Activated CD8-positive, alpha-beta memory T cell treated with anti-CD3 and anti-CD28 coated beads, Interleukin-2, amount 10 ng/mL, durations not matched to agents 7 days and 5 days (primary cell): ENCODE data around the gene GLYATL1. TPM values are rescaled to one million over a fixed set of nuclear protein-coding genes. Genes with fewer than 3 reads are reported as not detected.

Experiments used
- ATAC-seq: fragments of 150-1000 bp; cut with Tn5 transposase; one replicate; pipeline ENCODE4 v1.10.0; 2021; ENCODE audit warnings: moderate library complexity
- CTCF ChIA-PET: fragments of 350-600 bp; sonication (Branson Sonifier 250); formaldehyde crosslinking; loops from one replicate; lab custom pipeline; 2021; ENCODE audit warnings: antibody characterized with exemption; lab: Charles Lee
- DNase-seq: peaks from one replicate; pipeline ENCODE4 v3.0.0-alpha.2; 2020
- H3K27ac Mint-ChIP-seq: one replicate; pipeline ENCODE4 v1.8.0; 2021; ENCODE audit warnings: mild to moderate bottlenecking, mixed read lengths
- H3K27me3 Mint-ChIP-seq: one replicate; pipeline ENCODE4 v1.8.0; 2021; ENCODE audit warnings: mixed read lengths
- H3K36me3 Mint-ChIP-seq: one replicate; pipeline ENCODE4 v1.8.0; 2021; ENCODE audit warnings: mild to moderate bottlenecking, mixed read lengths
- H3K4me1 Mint-ChIP-seq: one replicate; pipeline ENCODE4 v1.8.0; 2021; ENCODE audit warnings: mixed read lengths
- H3K4me3 Mint-ChIP-seq: one replicate; pipeline ENCODE4 v1.8.0; 2021; ENCODE audit warnings: mild to moderate bottlenecking, moderate library complexity, mixed read lengths
- H3K9me3 Mint-ChIP-seq: one replicate; pipeline ENCODE4 v1.8.0; 2022; ENCODE audit warnings: low read depth, mixed read lengths
- total RNA-seq, 2 experiments: library from RNA; stranded (reverse); gene quantifications; one replicate each; pipeline ENCODE4 v1.2.3, GENCODE V29; 2021

Gene GLYATL1
- total RNA-seq = not detected

DNA sequence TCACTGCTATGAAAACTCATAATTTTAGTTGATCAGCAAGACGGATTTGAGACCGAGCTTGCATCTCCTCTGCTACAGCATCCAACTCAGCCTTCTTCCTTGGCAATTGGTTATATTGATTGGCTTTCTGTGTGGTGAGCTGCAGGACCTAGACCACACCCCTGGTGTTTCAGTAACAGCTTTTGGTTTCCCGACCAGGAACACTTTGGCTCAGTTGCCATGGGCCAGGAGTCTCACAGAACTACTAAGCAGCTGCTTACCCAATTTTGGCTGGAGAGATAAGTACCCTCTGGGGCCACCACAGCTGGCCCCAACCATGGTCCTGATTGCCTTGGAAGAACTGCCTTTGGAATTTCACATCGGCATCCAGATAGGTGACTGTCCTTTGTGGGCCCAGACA lies at the start of gene GLYATL1:
Gene GLYATL1, plus strand, starts transcription at position 212 of the 400 bp plus-strand sequence. CDS start 7,600 bp downstream, outside the sequence.
- ATAC-seq (no peak), DNase-seq (no peak)
- no peak within 1 kb of the TSS for H3K27ac Mint-ChIP-seq
- H3K4me3 Mint-ChIP-seq = no peak within 1 kb of the TSS
- H3K27me3 Mint-ChIP-seq = peaks cover 11% of the 10 kb centered on the region
- CTCF ChIA-PET = interaction anchor here (0.9 kb wide), 1 partner anchor 119 kb away, joined by 3 read pairs; no protein-coding TSS in a partner anchor
- H3K36me3 Mint-ChIP-seq = no peaks in the 10 kb centered on the region
- H3K4me1 Mint-ChIP-seq = no peaks in the 10 kb centered on the region
- no peaks in the 10 kb centered on the region for H3K9me3 Mint-ChIP-seq

- no peak overlapping the region for H3K4me3 Mint-ChIP-seq
- DNase-seq (no peak), ATAC-seq (no peak)
- no peak overlapping the region for H3K27ac Mint-ChIP-seq
- CTCF ChIA-PET = no interaction called here
- peaks cover 11% of the 10 kb centered on the region for H3K27me3 Mint-ChIP-seq
- H3K36me3 Mint-ChIP-seq = no peaks in the 10 kb centered on the region
- no peaks in the 10 kb centered on the region for H3K9me3 Mint-ChIP-seq
- H3K4me1 Mint-ChIP-seq = no peaks in the 10 kb centered on the region
These were observed 45.4 kb upstream of the GLYATL1 start for GRCh38 chr11:58893899-58894298.

- no peaks in the 10 kb centered on the region for H3K9me3 Mint-ChIP-seq
- no peak for DNase-seq
- no peak overlapping the region for H3K4me3 Mint-ChIP-seq
- no peaks in the 10 kb centered on the region for H3K4me1 Mint-ChIP-seq
- no peak overlapping the region for H3K27ac Mint-ChIP-seq
- no peaks in the 10 kb centered on the region for H3K36me3 Mint-ChIP-seq
- CTCF ChIA-PET = no interaction called here
- no peak for ATAC-seq
- H3K27me3 Mint-ChIP-seq = peaks cover 35% of the 10 kb centered on the region
These were observed 41.2 kb upstream of the GLYATL1 start for GRCh38 chr11:58898106-58898505.

DNA sequence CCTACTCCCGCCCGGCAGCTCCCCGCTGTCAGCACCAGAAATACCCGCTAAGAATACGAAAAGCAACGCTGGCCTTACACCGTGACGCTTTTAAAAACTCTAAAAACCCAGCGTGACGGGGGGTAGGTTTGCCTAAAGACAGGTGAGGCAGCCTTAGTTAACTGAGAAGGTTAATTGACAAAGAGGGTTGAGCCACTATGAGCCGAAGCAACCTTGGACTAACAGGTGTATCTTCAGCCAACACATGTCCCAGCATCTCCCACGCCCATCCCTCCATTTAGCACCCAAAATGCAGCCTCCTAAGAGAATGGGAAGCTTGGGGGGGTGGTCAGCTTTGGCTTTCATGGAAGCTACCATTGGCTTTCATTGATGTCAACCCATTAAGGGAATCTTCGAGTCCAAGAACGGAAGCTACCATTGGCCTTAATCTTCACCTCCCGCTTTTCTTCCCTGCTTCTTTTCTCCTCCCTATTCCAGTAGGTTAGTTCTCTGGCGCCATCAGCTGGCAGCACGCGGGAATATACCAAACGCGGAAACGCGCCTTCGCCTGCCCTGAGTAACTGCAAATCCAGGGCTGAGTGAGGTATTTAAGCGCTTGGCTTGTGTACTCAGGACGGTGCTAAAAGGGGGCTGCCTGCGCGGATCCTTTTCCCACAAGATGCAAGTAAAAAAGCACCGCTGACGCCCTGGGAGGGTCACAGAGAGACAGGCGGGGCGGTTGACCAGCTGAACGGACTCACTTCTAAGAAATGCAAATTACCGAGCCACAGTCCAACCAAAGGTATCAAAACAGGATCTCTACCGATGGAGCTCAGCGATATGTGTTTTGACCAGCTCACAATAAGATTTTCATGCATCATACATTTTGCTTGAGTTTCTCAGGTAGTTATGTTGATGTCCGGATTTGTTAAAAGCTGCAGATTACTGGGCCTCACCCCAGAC lies 38.5 kb upstream of the GLYATL1 start:
- no peak overlapping the region for H3K4me3 Mint-ChIP-seq
- CTCF ChIA-PET = interaction anchor here (1.0 to 1.2 kb wide), 3 partner anchors 27 to 95 kb away, joined by 3 read pairs; no protein-coding TSS in a partner anchor
- H3K27ac Mint-ChIP-seq = no peak overlapping the region
- DNase-seq = peak; percentile 54
- H3K9me3 Mint-ChIP-seq = no peaks in the 10 kb centered on the region
- H3K36me3 Mint-ChIP-seq = no peaks in the 10 kb centered on the region
- no peak for ATAC-seq
- H3K27me3 Mint-ChIP-seq = peaks cover 55% of the 10 kb centered on the region
- no peaks in the 10 kb centered on the region for H3K4me1 Mint-ChIP-seq

DNA sequence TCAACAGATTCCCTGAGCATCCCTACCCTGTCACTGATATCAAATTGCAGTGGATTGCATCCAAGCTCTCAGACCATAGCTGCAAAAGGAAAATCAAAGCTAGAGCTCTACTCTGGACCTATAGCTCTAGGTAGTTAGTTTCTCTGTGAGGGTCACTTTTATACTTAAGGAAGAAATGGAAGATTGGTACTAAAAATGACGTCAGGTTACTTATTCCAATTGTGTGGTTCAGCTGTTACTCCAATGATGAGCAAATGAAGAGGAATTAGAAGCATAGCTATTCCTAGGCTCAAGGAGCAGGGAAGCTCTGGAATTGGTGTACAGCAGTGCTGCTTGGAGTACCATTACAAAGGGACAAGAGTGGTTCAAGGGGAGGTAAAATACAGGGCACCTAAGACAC lies 36.4 kb upstream of the GLYATL1 start:
- Mint-ChIP-seq H3K27me3 (peaks cover 75% of the 10 kb centered on the region), H3K4me3 (no peak overlapping the region), H3K36me3 (no peaks in the 10 kb centered on the region), H3K4me1 (no peaks in the 10 kb centered on the region), H3K27ac (no peak overlapping the region), H3K9me3 (no peaks in the 10 kb centered on the region)
- CTCF ChIA-PET = no interaction called here
- DNase-seq = no peak
- no peak for ATAC-seq

GRCh38 chr11:58905011-58905720 lies 34.1 kb upstream of the GLYATL1 start:
- H3K36me3 Mint-ChIP-seq = no peaks in the 10 kb centered on the region
- H3K27me3 Mint-ChIP-seq = peaks cover 75% of the 10 kb centered on the region
- no peaks in the 10 kb centered on the region for H3K9me3 Mint-ChIP-seq
- H3K4me3 Mint-ChIP-seq = no peak overlapping the region
- no peaks in the 10 kb centered on the region for H3K4me1 Mint-ChIP-seq
- ATAC-seq = no peak
- H3K27ac Mint-ChIP-seq = no peak overlapping the region
- no peak for DNase-seq
- CTCF ChIA-PET = no interaction called here

- H3K4me1 Mint-ChIP-seq = no peaks in the 10 kb centered on the region
- H3K27me3 Mint-ChIP-seq = peaks cover 72% of the 10 kb centered on the region
- DNase-seq (no peak), ATAC-seq (no peak)
- no peak overlapping the region for H3K4me3 Mint-ChIP-seq
- no peaks in the 10 kb centered on the region for H3K9me3 Mint-ChIP-seq
- H3K36me3 Mint-ChIP-seq = no peaks in the 10 kb centered on the region
- no peak overlapping the region for H3K27ac Mint-ChIP-seq
- CTCF ChIA-PET = no interaction called here
These were observed 33.4 kb upstream of the GLYATL1 start for GRCh38 chr11:58905721-58906547.

DNA sequence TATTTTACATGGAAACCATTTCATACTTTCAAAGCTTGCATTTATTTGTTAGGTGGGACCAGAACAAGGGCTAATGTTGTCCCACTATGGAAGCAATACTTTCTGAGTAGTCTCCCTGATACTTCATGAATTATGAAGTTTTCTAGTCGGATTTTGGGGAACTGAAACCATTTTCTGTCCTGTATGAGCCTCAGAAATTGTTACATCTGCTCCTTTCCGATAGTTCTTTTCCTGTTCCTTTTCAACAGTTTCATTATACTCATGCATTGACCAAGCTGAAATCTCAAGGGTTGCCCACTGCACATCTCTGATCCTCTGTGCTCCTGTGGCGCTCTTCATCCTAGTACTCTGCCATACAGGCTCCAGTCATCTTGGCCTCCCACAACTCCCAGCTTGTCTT lies 31.5 kb upstream of the GLYATL1 start:
- no peaks in the 10 kb centered on the region for H3K36me3 Mint-ChIP-seq
- H3K27ac Mint-ChIP-seq = no peak overlapping the region
- H3K27me3 Mint-ChIP-seq = peaks cover 63% of the 10 kb centered on the region
- no peak overlapping the region for H3K4me3 Mint-ChIP-seq
- DNase-seq (no peak), ATAC-seq (no peak)
- CTCF ChIA-PET = no interaction called here
- H3K4me1 Mint-ChIP-seq = no peaks in the 10 kb centered on the region
- no peaks in the 10 kb centered on the region for H3K9me3 Mint-ChIP-seq

DNA sequence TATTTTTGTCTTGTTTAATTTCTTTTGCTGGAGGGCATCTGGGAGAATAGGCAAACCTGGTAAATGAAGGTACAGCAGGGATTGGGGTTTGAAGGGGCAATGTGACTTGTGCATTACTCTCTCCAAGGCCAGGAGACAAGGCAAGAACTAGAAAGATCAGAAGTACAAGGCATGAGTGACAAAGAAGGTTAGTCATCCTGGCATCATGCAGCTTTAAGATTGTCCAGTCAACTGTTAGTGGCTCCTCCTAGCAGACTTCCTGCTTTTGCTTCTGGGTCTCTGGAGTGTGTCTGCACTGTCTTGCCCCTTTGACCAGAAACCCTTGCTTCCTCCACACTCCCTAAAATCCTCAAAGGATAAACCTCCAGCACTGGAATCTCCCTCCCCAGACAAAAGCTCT lies 27.2 kb upstream of the GLYATL1 start:
- peaks cover 27% of the 10 kb centered on the region for H3K27me3 Mint-ChIP-seq
- no peak overlapping the region for H3K27ac Mint-ChIP-seq
- H3K9me3 Mint-ChIP-seq = peaks cover 2% of the 10 kb centered on the region
- ATAC-seq (no peak), DNase-seq (no peak)
- H3K4me1 Mint-ChIP-seq = no peaks in the 10 kb centered on the region
- no peak overlapping the region for H3K4me3 Mint-ChIP-seq
- H3K36me3 Mint-ChIP-seq = no peaks in the 10 kb centered on the region
- CTCF ChIA-PET = no interaction called here

DNA sequence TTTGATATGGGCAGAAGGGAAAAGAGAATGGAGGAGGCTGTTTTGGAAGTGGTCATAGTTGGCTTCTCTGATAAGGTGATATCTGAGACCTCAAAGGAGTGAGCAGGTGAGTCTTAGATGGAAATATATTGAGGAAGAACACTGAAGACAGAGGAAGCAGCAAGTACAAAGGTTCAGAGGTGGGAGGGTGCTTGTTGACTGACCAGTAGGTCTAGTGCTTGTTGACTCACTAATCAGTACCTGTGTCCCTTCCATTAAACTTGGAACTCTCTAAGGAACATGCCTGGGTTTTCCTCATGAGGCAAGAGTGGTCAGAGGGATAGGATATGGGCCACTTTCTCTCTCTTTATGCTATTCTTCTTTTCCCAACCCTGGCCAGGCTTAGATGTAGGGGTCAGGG lies 25.6 kb upstream of the GLYATL1 start:
- Mint-ChIP-seq H3K36me3 (no peaks in the 10 kb centered on the region), H3K27me3 (peaks cover 16% of the 10 kb centered on the region), H3K4me1 (no peaks in the 10 kb centered on the region), H3K9me3 (peaks cover 2% of the 10 kb centered on the region), H3K27ac (no peak overlapping the region), H3K4me3 (no peak overlapping the region)
- CTCF ChIA-PET = no interaction called here
- ATAC-seq (no peak), DNase-seq (no peak)

DNA sequence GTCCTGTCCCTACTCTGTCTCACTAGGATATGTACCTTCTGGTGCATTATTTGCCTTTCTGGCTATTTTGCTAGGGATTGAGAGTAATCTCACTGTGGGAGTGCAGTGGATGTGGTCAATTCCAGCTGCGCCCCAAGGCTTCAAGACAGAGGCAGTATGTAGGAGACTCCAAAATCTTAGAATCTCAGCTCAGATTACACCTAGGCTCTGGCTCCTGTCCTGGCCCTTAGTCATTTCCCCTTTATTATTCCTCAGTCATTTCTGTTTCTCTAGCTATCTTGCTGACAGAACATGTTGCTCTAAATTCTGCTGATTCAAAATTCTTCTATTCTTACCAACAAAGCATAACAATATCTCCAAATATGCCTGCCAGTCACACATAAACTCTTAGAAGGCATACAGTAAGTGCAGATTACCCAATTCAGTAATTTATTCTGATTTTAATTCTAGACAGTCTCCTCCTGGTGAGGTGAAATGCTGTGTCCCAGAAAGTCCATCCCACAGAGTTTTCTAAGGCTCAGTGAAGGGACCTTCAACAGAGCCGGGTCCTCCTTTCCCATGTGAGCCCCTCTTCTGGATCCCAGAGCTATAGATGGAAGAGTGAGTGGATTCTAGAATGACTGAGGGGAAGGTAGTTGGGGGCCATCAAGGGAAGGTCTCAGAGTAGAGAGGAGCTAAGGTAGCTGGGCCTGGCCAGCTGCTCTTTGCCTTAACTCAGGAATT lies 24.3 kb upstream of the GLYATL1 start:
- Mint-ChIP-seq H3K4me1 (no peaks in the 10 kb centered on the region), H3K36me3 (no peaks in the 10 kb centered on the region), H3K9me3 (peaks cover 2% of the 10 kb centered on the region), H3K27me3 (peaks cover 11% of the 10 kb centered on the region), H3K27ac (no peak overlapping the region), H3K4me3 (no peak overlapping the region)
- CTCF ChIA-PET = no interaction called here
- DNase-seq (no peak), ATAC-seq (no peak)

GRCh38 chr11:58916637-58917036 lies 22.7 kb upstream of the GLYATL1 start:
- Mint-ChIP-seq H3K27ac (no peak overlapping the region), H3K36me3 (no peaks in the 10 kb centered on the region), H3K4me1 (no peaks in the 10 kb centered on the region), H3K4me3 (no peak overlapping the region), H3K27me3 (peaks cover 7% of the 10 kb centered on the region), H3K9me3 (peaks cover 2% of the 10 kb centered on the region)
- CTCF ChIA-PET = no interaction called here
- no peak for DNase-seq
- no peak for ATAC-seq
